Esophagus squamous epithelium (tissue), 4 donors: ENCODE measurements around the gene BMP2.

Experiments
- CTCF ChIP-seq, 6 experiments: fragments of 450-650 bp in 4 of 6; fragments of 200-600 bp in 2 of 6; sonication (generic) in 2 of 6; IDR thresholded peaks; one replicate each; pipeline ENCODE4 v1.5.1; 2016 to 2019; ENCODE audit warnings: antibody characterized with exemption in 6 of 6, mild to moderate bottlenecking in 4 of 6, moderate library complexity in 4 of 6
- POLR2A ChIP-seq, 4 donors: fragments of 450-650 bp; IDR thresholded peaks; one replicate each; pipeline ENCODE4 v1.6.1; 2017; ENCODE audit warnings: antibody characterized with exemption in 4 of 4, mild to moderate bottlenecking in 4 of 4, moderate library complexity in 3 of 4

GRCh38 chr20:6767536-6768227 lies at the start of gene BMP2:
- TF ChIP-seq POLR2A (IDR thresholded peaks at IDR 0.05) = peak in 2 of 4 donors; percentile 36 to 49
- TF ChIP-seq CTCF (IDR thresholded peaks at IDR 0.05) = peak in 1 of 6 experiments; percentile 15
